SK-N-SH treated with all-trans-retinoic acid at 6 μM for 48 hours (cell line): ENCODE data around the gene SP9.

Experiments
- ATAC-seq: fragments of 200-7000 bp; cut with Tn5 transposase; 3 replicates; pipeline ENCODE4 v1.9.1; 2020; ENCODE audit warnings: mild to moderate bottlenecking, moderate library complexity
- ARNTL ChIP-seq: fragments of 450-650 bp; formaldehyde crosslinking; IDR thresholded peaks from 2 replicates; pipeline ENCODE4 v1.5.0; 2020; ENCODE audit warnings: low read depth, mild to moderate bottlenecking, moderate library complexity, borderline replicate concordance
- BACH2 ChIP-seq: fragments of 250-450 bp; sonication (Bioruptor Pico); IDR thresholded peaks from 2 replicates; pipeline ENCODE4 v1.9.0; 2021; ENCODE audit warnings: mild to moderate bottlenecking, borderline replicate concordance
- CREB5 ChIP-seq: fragments of 250-450 bp; sonication (Bioruptor Pico); IDR thresholded peaks from 2 replicates; pipeline ENCODE4 v1.5.1; 2020; ENCODE audit warnings: low read depth, mild to moderate bottlenecking, moderate library complexity
- CSDC2 ChIP-seq: fragments of 250-450 bp; sonication (Bioruptor Pico); IDR thresholded peaks from 2 replicates; pipeline ENCODE4 v1.5.0; 2020; ENCODE audit warnings: mild to moderate bottlenecking, moderate library complexity
- ESRRG ChIP-seq: fragments of 250-450 bp; sonication (Bioruptor Pico); IDR thresholded peaks from 2 replicates; pipeline ENCODE4 v1.6.1; 2021; ENCODE audit warnings: mild to moderate bottlenecking
- ISL1 ChIP-seq: fragments of 250-450 bp; sonication (Bioruptor Pico); IDR thresholded peaks from 2 replicates; pipeline ENCODE4 v2.1.2; 2022; ENCODE audit warnings: mild to moderate bottlenecking, moderate library complexity
- OSR1 ChIP-seq: fragments of 250-450 bp; sonication (Bioruptor Pico); IDR thresholded peaks from 2 replicates; pipeline ENCODE4 v1.8.0; 2022; ENCODE audit warnings: moderate library complexity, mild to moderate bottlenecking, inconsistent platforms
- PATZ1 ChIP-seq: fragments of 250-450 bp; sonication (Bioruptor Pico); IDR thresholded peaks from 2 replicates; pipeline ENCODE4 v1.8.0; 2020; ENCODE audit warnings: mild to moderate bottlenecking, moderate library complexity, borderline replicate concordance
- POU6F1 ChIP-seq: fragments of 250-450 bp; sonication (Bioruptor Pico); IDR thresholded peaks from 2 replicates; pipeline ENCODE4 v1.8.0; 2021; ENCODE audit warnings: low read depth, mild to moderate bottlenecking, moderate library complexity, borderline replicate concordance
- RARB ChIP-seq: fragments of 250-450 bp; sonication (Bioruptor Pico); IDR thresholded peaks from 2 replicates; pipeline ENCODE4 v1.8.0; 2021; ENCODE audit warnings: mild to moderate bottlenecking, moderate library complexity
- SNAI2 ChIP-seq: fragments of 250-450 bp; sonication (Bioruptor Pico); IDR thresholded peaks from 2 replicates; pipeline ENCODE4 v1.5.0; 2020; ENCODE audit warnings: mild to moderate bottlenecking, moderate library complexity
- TCF4 ChIP-seq: fragments of 250-450 bp; sonication (Bioruptor Pico); IDR thresholded peaks from 2 replicates; pipeline ENCODE4 v1.8.0; 2021; ENCODE audit warnings: mild to moderate bottlenecking, moderate library complexity, borderline replicate concordance
- TOX ChIP-seq: fragments of 250-450 bp; sonication (Bioruptor Pico); IDR thresholded peaks from 2 replicates; pipeline ENCODE4 v1.8.0; 2021; ENCODE audit warnings: mild to moderate bottlenecking, moderate library complexity, borderline replicate concordance
- TSHZ2 ChIP-seq: fragments of 250-450 bp; sonication (Bioruptor Pico); IDR thresholded peaks from 2 replicates; pipeline ENCODE4 v1.5.0; 2020; ENCODE audit warnings: mild to moderate bottlenecking, moderate library complexity
- ZC3H10 ChIP-seq: fragments of 250-450 bp; sonication (Bioruptor Pico); IDR thresholded peaks from 2 replicates; pipeline ENCODE4 v1.5.1; 2021; ENCODE audit warnings: mild to moderate bottlenecking, moderate library complexity
- ZFP3 ChIP-seq: fragments of 250-450 bp; sonication (Bioruptor Pico); IDR thresholded peaks from 2 replicates; pipeline ENCODE4 v1.5.0; 2020; ENCODE audit warnings: mild to moderate bottlenecking, moderate library complexity
- ZFP30 ChIP-seq: fragments of 450-650 bp; formaldehyde crosslinking; IDR thresholded peaks from 2 replicates; pipeline ENCODE4 v1.5.0; 2022; ENCODE audit warnings: mild to moderate bottlenecking, moderate library complexity
- ZNF565 ChIP-seq: fragments of 450-650 bp; formaldehyde crosslinking; conservative IDR thresholded peaks from 2 replicates; pipeline ENCODE4 v1.5.0; 2020; ENCODE audit warnings: low read depth, mild to moderate bottlenecking, moderate library complexity
- ZNF70 ChIP-seq: fragments of 450-650 bp; formaldehyde crosslinking; IDR thresholded peaks from 2 replicates; pipeline ENCODE4 v1.5.0; 2020; ENCODE audit warnings: mild to moderate bottlenecking, moderate library complexity
- ZNF8 ChIP-seq: fragments of 450-650 bp; formaldehyde crosslinking; IDR thresholded peaks from 2 replicates; pipeline ENCODE4 v1.5.0; 2020; ENCODE audit warnings: mild to moderate bottlenecking, moderate library complexity

The SP9 gene

GRCh38 chr2:174292908-174293307 lies 41.8 kb upstream of the SP9 start (continued):
- TF ChIP-seq TCF4 (CRISPR knock-in tag): no peak
- TF ChIP-seq RARB (CRISPR knock-in tag): no peak

- TF ChIP-seq ZC3H10 (no peak), SNAI2 (CRISPR knock-in tag) (no peak), TSHZ2 (CRISPR knock-in tag) (no peak), PATZ1 (CRISPR knock-in tag) (no peak), ZNF565 (CRISPR knock-in tag) (no peak), ZNF8 (no peak), ZNF70 (CRISPR knock-in tag) (no peak), BACH2 (no peak)
Observed at GRCh38 chr2:174300114-174300513, 34.6 kb upstream of the SP9 start.

GRCh38 chr2:174312581-174313234 lies 22.0 kb upstream of the SP9 start:
- TF ChIP-seq TSHZ2 (CRISPR knock-in tag) (no peak), ZFP30 (no peak), SNAI2 (CRISPR knock-in tag) (no peak), ZFP3 (CRISPR knock-in tag) (no peak), ZNF70 (CRISPR knock-in tag) (no peak), TOX (no peak), ESRRG (CRISPR knock-in tag) (no peak), ZNF8 (no peak), OSR1 (no peak), RARB (CRISPR knock-in tag) (no peak), ARNTL (no peak), CSDC2 (CRISPR knock-in tag) (no peak), POU6F1 (no peak), TCF4 (CRISPR knock-in tag) (no peak), PATZ1 (CRISPR knock-in tag) (no peak), ISL1 (CRISPR knock-in tag) (no peak), CREB5 (CRISPR knock-in tag) (no peak)
- ATAC-seq: no peak

More at GRCh38 chr2:174300114-174300513, 34.6 kb upstream of the SP9 start:
- ATAC-seq: no peak
